SK-N-SH treated with all-trans-retinoic acid at 6 μM for 48 hours (cell line): ENCODE data around the gene ADGRF5.

Experiments
- ATAC-seq: fragments of 200-7000 bp; cut with Tn5 transposase; 3 replicates; pipeline ENCODE4 v1.9.1; 2020; ENCODE audit warnings: mild to moderate bottlenecking, moderate library complexity
- ARNTL ChIP-seq: fragments of 450-650 bp; formaldehyde crosslinking; IDR thresholded peaks from 2 replicates; pipeline ENCODE4 v1.5.0; 2020; ENCODE audit warnings: low read depth, mild to moderate bottlenecking, moderate library complexity, borderline replicate concordance
- BACH2 ChIP-seq: fragments of 250-450 bp; sonication (Bioruptor Pico); IDR thresholded peaks from 2 replicates; pipeline ENCODE4 v1.9.0; 2021; ENCODE audit warnings: mild to moderate bottlenecking, borderline replicate concordance
- CREB5 ChIP-seq: fragments of 250-450 bp; sonication (Bioruptor Pico); IDR thresholded peaks from 2 replicates; pipeline ENCODE4 v1.5.1; 2020; ENCODE audit warnings: low read depth, mild to moderate bottlenecking, moderate library complexity
- CSDC2 ChIP-seq: fragments of 250-450 bp; sonication (Bioruptor Pico); IDR thresholded peaks from 2 replicates; pipeline ENCODE4 v1.5.0; 2020; ENCODE audit warnings: mild to moderate bottlenecking, moderate library complexity
- ESRRG ChIP-seq: fragments of 250-450 bp; sonication (Bioruptor Pico); IDR thresholded peaks from 2 replicates; pipeline ENCODE4 v1.6.1; 2021; ENCODE audit warnings: mild to moderate bottlenecking
- GLIS3 ChIP-seq: fragments of 250-450 bp; sonication (Bioruptor Pico); IDR thresholded peaks from 2 replicates; pipeline ENCODE4 v1.5.0; 2020; ENCODE audit warnings: mild to moderate bottlenecking, moderate library complexity
- ISL1 ChIP-seq: fragments of 250-450 bp; sonication (Bioruptor Pico); IDR thresholded peaks from 2 replicates; pipeline ENCODE4 v2.1.2; 2022; ENCODE audit warnings: mild to moderate bottlenecking, moderate library complexity
- OSR1 ChIP-seq: fragments of 250-450 bp; sonication (Bioruptor Pico); IDR thresholded peaks from 2 replicates; pipeline ENCODE4 v1.8.0; 2022; ENCODE audit warnings: moderate library complexity, mild to moderate bottlenecking, inconsistent platforms
- PATZ1 ChIP-seq: fragments of 250-450 bp; sonication (Bioruptor Pico); IDR thresholded peaks from 2 replicates; pipeline ENCODE4 v1.8.0; 2020; ENCODE audit warnings: mild to moderate bottlenecking, moderate library complexity, borderline replicate concordance
- PPARA ChIP-seq: fragments of 250-450 bp; sonication (Bioruptor Pico); IDR thresholded peaks from 2 replicates; pipeline ENCODE4 v1.5.0; 2020; ENCODE audit warnings: mild to moderate bottlenecking, borderline replicate concordance
- RARB ChIP-seq: fragments of 250-450 bp; sonication (Bioruptor Pico); IDR thresholded peaks from 2 replicates; pipeline ENCODE4 v1.8.0; 2021; ENCODE audit warnings: mild to moderate bottlenecking, moderate library complexity
- SNAI2 ChIP-seq: fragments of 250-450 bp; sonication (Bioruptor Pico); IDR thresholded peaks from 2 replicates; pipeline ENCODE4 v1.5.0; 2020; ENCODE audit warnings: mild to moderate bottlenecking, moderate library complexity
- TCF4 ChIP-seq: fragments of 250-450 bp; sonication (Bioruptor Pico); IDR thresholded peaks from 2 replicates; pipeline ENCODE4 v1.8.0; 2021; ENCODE audit warnings: mild to moderate bottlenecking, moderate library complexity, borderline replicate concordance
- TOX ChIP-seq: fragments of 250-450 bp; sonication (Bioruptor Pico); IDR thresholded peaks from 2 replicates; pipeline ENCODE4 v1.8.0; 2021; ENCODE audit warnings: mild to moderate bottlenecking, moderate library complexity, borderline replicate concordance
- ZC3H10 ChIP-seq: fragments of 250-450 bp; sonication (Bioruptor Pico); IDR thresholded peaks from 2 replicates; pipeline ENCODE4 v1.5.1; 2021; ENCODE audit warnings: mild to moderate bottlenecking, moderate library complexity
- ZFP30 ChIP-seq: fragments of 450-650 bp; formaldehyde crosslinking; IDR thresholded peaks from 2 replicates; pipeline ENCODE4 v1.5.0; 2022; ENCODE audit warnings: mild to moderate bottlenecking, moderate library complexity
- ZNF565 ChIP-seq: fragments of 450-650 bp; formaldehyde crosslinking; conservative IDR thresholded peaks from 2 replicates; pipeline ENCODE4 v1.5.0; 2020; ENCODE audit warnings: low read depth, mild to moderate bottlenecking, moderate library complexity
- ZNF70 ChIP-seq: fragments of 450-650 bp; formaldehyde crosslinking; IDR thresholded peaks from 2 replicates; pipeline ENCODE4 v1.5.0; 2020; ENCODE audit warnings: mild to moderate bottlenecking, moderate library complexity
- ZNF8 ChIP-seq: fragments of 450-650 bp; formaldehyde crosslinking; IDR thresholded peaks from 2 replicates; pipeline ENCODE4 v1.5.0; 2020; ENCODE audit warnings: mild to moderate bottlenecking, moderate library complexity
- TF ChIP-seq, protein P1 (sequence below): fragments of 250-450 bp; sonication (Bioruptor Pico); IDR thresholded peaks from 2 replicates; pipeline ENCODE4 v1.8.0; 2021; ENCODE audit warnings: low read depth, mild to moderate bottlenecking, moderate library complexity, borderline replicate concordance
- TF ChIP-seq, protein P2 (sequence below): fragments of 250-450 bp; sonication (Bioruptor Pico); IDR thresholded peaks from 2 replicates; pipeline ENCODE4 v1.5.0; 2020; ENCODE audit warnings: mild to moderate bottlenecking, moderate library complexity

Gene ADGRF5

GRCh38 chr6:46900266-46900665, 21.5 kb downstream of the ADGRF5 start (continued):
- TF ChIP-seq, protein P1, sequence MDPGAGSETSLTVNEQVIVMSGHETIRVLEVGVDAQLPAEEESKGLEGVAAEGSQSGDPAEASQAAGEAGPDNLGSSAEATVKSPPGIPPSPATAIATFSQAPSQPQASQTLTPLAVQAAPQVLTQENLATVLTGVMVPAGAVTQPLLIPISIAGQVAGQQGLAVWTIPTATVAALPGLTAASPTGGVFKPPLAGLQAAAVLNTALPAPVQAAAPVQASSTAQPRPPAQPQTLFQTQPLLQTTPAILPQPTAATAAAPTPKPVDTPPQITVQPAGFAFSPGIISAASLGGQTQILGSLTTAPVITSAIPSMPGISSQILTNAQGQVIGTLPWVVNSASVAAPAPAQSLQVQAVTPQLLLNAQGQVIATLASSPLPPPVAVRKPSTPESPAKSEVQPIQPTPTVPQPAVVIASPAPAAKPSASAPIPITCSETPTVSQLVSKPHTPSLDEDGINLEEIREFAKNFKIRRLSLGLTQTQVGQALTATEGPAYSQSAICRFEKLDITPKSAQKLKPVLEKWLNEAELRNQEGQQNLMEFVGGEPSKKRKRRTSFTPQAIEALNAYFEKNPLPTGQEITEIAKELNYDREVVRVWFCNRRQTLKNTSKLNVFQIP (CRISPR knock-in tag): no peak
- TF ChIP-seq ARNTL (CRISPR knock-in tag): no peak

- TF ChIP-seq ESRRG (no peak), ZC3H10 (CRISPR knock-in tag) (no peak), ZNF70 (CRISPR knock-in tag) (no peak), PATZ1 (no peak), TCF4 (CRISPR knock-in tag) (no peak), GLIS3 (no peak), OSR1 (no peak), ZNF565 (CRISPR knock-in tag) (no peak)
- no peak for ATAC-seq
These were observed 22.1 kb downstream of the ADGRF5 start for GRCh38 chr6:46899659-46900058.

DNA sequence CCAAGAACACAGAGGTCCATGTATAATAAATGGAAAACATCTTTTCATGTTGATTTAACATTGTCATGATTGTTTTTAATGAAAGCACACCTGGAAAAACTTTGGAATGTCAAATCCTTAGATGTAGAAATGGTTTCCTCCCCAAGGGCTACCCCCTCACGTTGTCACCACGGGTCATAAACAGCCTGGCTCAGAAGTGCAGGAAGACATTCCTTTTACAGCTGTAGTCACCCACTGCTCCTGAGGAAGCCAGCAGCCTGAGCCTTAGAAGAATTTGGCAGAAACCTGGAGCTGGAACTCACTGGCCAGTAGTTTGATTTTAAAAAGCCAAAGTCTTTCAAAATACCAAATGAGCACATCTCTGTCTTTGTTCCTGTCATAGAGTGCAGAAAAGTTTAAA, 23.7 kb downstream of the ADGRF5 start:
- TF ChIP-seq CSDC2 (CRISPR knock-in tag) (no peak), CREB5 (no peak), OSR1 (no peak)

GRCh38 chr6:46896871-46897270, 24.9 kb downstream of the ADGRF5 start:
- no peak for ATAC-seq
- TF ChIP-seq ZC3H10 (CRISPR knock-in tag) (no peak), CSDC2 (CRISPR knock-in tag) (no peak)

More for the DNA sequence above, 23.7 kb downstream of the ADGRF5 start:
- ATAC-seq: no peak

DNA sequence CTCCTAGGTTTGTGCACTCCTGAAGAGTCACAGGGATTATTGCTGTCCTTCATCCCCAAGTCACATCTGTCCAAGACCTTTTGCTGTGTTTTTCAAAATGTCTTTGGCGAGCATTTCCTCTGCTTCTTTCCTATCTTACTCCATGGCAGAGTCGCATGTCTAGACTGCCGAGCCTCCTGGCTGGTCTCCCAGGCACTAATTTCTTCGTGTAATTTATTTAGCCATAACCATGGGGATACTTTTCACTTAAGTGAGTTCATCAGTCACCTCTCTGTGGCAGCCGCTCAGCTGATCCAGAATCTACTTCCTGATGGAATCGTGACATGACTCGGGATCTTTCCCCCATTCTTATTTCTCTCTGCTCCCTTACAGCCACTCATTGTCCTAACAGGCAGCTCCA, 25.8 kb downstream of the ADGRF5 start:
- TF ChIP-seq SNAI2 (no peak), ZNF70 (CRISPR knock-in tag) (no peak), ZNF8 (CRISPR knock-in tag) (no peak), ESRRG (no peak), CREB5 (no peak), TCF4 (CRISPR knock-in tag) (no peak), GLIS3 (no peak), OSR1 (no peak), CSDC2 (CRISPR knock-in tag) (no peak), ARNTL (CRISPR knock-in tag) (no peak), ZC3H10 (CRISPR knock-in tag) (no peak), ISL1 (CRISPR knock-in tag) (no peak), PATZ1 (no peak), TOX (CRISPR knock-in tag) (no peak), ZNF565 (CRISPR knock-in tag) (no peak), BACH2 (no peak), ZFP30 (CRISPR knock-in tag) (no peak), PPARA (CRISPR knock-in tag) (no peak), RARB (CRISPR knock-in tag) (no peak)
- TF ChIP-seq, protein P2, sequence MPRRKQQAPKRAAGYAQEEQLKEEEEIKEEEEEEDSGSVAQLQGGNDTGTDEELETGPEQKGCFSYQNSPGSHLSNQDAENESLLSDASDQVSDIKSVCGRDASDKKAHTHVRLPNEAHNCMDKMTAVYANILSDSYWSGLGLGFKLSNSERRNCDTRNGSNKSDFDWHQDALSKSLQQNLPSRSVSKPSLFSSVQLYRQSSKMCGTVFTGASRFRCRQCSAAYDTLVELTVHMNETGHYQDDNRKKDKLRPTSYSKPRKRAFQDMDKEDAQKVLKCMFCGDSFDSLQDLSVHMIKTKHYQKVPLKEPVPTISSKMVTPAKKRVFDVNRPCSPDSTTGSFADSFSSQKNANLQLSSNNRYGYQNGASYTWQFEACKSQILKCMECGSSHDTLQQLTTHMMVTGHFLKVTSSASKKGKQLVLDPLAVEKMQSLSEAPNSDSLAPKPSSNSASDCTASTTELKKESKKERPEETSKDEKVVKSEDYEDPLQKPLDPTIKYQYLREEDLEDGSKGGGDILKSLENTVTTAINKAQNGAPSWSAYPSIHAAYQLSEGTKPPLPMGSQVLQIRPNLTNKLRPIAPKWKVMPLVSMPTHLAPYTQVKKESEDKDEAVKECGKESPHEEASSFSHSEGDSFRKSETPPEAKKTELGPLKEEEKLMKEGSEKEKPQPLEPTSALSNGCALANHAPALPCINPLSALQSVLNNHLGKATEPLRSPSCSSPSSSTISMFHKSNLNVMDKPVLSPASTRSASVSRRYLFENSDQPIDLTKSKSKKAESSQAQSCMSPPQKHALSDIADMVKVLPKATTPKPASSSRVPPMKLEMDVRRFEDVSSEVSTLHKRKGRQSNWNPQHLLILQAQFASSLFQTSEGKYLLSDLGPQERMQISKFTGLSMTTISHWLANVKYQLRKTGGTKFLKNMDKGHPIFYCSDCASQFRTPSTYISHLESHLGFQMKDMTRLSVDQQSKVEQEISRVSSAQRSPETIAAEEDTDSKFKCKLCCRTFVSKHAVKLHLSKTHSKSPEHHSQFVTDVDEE (CRISPR knock-in tag): no peak
- no peak for ATAC-seq
